GM19467 (cell line): ENCODE results near the gene AHCTF1.
"Not testable (repeated sequence)": the region's sequence is repeated elsewhere in the genome, so short reads cannot be mapped to it uniquely, and the experiment has no call there.

Experiments used
- ATAC-seq: cut with Tn5 transposase; IDR thresholded peaks from one replicate; pipeline ENCODE4 v1.9.1; 2021; ENCODE audit warnings: mild to moderate bottlenecking, moderate library complexity; ENCODE audit not compliant: unreplicated experiment

Gene AHCTF1

DNA sequence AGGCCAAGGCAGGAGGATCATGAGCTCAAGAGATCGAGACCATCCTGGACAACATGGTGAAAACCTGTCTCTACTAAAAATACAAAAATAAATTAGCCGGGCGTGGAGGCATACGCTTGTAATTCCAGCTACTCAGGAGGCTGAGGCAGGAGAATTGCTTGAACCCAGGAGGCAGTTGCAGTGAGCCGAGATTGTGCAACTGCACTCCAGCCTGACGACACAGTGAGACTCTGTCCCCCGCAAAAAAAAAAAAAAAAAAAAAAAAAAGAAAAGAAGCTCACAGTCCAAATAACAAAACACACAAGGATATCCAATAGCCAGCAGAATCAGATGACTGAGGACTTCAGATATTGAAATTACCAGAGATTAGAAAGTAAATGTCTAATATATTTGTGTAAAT lies 11.8 kb downstream of the AHCTF1 start:
- ATAC-seq = no peak

DNA sequence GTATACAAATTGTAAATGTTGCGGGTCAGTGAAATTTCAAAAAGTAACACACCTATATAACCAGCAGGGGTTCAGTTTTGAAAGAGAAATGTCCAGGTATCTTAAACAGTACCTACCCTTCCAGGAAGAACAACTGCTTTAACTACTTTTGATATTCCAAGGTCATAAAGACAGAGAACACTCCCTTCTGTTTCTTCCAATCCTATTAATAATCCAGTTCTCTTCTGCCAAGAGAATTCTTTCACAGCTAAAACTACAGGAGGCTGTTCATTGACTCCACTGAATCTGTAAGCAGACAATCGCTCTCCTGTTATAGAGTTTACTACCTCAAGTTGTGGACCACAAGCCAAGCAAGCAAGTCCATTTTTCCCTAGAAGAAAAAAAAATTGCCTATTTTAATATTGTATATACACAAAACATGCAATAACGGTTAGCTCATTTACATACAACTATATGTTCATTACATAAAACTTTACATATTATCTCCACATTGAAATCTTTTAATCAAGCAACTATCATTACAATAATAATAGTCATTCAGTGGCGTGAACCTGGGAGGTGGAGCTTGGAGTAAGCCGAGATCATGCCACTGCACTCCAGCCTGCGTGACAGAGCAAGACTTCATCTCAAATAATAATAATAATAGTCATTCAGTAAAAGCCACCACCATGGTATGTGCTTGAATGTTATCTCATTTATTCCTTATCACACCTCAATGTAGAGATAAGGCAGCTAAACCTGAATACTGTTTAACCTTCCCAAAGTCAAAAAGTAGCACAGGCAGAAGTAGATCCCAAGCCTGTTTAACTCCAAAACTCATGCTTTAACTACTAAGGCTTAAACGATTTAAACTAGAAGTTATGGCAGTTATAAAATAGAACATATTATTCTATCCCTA lies 15.5 kb downstream of the AHCTF1 start:
- ATAC-seq = not testable (repeated sequence)

DNA sequence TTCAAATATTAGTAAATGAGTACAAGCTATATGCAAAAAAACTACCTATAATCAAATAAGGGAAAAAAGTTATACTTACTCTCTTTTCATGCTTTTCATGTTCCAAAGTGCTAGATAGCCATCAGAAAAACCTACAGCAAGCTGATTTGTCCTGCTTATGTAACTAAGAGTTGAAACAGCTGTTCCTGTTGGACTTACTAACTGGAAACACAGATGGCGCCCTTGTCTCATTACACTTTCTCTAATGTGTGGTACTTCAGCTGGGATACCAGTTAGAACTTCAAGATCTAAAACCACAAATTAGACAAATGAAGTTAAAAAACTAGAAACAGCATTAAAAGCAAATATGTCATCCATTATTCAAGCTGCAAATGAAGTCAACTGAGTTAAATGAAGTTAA lies 24.3 kb downstream of the AHCTF1 start:
- ATAC-seq = no peak

DNA sequence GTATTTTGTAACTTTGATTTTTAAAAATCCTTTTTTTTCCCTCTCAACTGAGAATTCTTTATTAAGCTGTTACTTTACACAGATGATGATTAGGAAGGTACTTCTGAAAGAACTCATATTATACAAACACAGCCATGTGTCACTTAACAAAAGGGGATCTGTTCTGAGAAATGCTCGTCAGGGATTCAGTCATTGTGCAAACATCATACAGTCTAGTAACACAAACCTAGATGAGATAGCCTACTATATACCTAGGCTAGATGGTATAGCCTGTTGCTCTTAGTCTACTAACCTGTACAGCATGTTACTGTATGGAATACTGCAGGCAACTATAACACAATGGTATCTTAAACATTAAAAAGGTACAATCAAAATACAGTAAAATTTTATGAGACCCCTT lies 24.9 kb downstream of the AHCTF1 start:
- ATAC-seq = no peak

DNA sequence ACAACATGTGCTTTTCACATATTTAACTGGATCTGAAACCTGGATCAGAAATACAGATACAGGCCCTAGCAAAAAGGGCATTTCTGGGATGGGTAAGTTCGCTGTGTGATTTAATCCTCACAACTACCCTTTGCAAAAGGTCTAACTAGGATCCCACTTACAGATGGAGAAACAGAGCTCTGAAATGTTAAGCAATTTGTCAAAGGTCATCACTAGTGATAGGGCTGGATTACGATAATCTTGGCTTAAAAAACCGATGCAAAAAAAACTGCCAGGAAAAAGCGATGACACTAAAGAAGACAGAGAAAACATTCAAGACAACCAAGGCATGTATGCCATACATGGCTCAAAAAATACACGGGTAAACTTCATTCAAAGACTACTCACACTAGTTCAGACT lies 29.9 kb downstream of the AHCTF1 start:
- ATAC-seq = no peak

DNA sequence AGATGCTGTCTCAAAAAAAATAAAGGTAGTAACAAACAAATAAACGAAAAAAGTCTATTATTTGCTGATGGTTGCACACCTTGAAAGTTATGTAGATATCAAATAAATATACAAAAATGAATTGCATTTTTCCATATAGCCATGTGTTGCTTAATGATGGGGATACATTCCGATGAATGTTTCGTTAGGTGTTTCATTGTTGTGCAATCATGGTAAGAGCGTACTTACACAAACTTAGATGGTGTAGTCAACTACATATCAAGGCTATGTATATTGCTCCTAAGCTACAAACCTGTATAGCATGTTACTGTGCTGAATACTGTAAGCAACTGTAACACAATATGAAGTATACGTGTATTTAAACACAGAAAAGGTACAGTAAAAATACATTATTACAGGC lies 34.4 kb downstream of the AHCTF1 start:
- ATAC-seq = no peak

DNA sequence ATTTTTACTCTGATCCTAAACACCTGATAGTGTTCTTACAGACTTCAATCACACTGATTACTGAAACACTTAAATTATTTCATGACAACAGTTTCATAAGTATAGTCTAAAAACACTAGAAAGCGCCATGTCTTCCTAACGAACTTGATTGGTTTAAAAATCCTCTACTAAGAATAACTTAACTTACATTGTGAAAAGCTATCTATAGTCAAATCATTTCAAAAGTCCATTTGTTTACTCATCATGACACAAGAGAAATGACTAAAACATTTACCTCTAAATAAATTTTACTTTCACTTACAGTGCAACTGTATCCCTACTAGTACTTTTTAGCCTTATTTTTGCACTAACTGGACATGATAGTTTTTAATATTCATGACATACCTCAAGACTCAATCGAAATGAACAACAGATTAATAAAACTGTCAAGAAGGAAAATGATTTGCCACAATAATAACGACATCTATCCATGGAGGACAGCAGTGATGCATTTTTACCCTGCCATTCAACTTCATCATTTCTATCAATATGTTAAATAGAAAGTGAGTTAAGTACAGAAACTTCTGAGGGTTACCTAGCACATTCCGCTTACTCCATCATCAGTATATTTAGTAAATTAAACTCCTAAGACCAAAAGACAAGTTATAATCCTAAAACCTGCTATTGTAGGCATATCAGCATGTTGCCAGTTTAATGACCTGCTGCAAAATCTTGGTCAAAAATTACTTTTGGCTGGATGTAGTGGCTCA lies 38.4 kb downstream of the AHCTF1 start:
- ATAC-seq = no peak

DNA sequence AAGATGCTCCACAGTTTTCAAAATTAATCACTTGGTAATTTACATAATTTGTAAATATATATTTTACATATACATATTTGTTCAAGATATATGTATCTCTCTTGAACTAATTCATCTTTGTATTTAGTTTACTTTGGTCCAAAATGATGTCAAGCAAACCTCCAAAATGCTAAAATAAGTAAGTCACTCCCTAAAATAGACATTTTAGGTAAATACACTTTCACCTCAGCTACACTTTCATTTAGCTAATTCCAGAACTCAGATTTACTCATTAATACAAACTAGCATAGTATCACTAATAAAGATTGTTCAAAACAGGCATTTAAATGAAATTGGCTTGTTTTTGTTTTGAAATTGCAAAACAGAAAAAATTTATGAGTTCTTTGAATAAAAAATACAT lies 40.6 kb downstream of the AHCTF1 start:
- ATAC-seq = no peak

DNA sequence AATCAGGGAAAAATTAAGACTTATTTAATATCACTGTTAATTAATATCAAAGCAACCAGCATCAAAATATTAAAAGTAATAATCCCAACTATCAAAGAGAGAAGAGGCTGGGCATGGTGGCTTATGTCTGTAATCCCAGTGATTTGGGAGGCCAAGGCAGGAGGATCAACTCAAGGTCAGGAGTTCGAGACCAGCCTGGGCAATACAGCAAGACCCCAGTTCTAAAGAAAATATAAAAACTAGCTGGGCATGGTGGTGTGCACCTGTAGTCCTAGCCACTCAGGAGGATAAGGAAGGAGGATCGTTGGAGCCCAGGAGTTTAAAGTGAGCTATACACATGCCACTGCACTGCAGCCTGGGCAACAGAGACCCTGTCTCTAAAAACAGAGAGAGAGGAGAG lies 43.2 kb downstream of the AHCTF1 start:
- ATAC-seq = no peak

DNA sequence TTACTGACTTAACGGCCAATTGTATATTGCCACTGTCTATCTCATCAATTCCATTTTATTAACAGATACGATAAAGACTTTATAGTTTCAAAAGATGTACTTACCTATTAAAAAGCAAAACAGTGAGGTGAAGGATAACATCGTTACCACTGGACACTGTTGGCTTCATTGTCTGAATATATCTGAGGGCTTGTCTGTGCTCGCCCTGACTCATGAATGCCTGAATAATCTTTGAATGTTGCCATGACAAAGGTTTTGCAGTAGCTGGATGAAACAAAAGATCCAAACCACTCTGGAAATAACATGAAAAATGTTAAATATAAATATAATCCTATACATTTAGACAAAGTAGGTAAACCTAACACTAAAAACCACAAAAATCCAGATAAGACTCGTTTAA lies 46.4 kb downstream of the AHCTF1 start:
- ATAC-seq = not testable (repeated sequence)

DNA sequence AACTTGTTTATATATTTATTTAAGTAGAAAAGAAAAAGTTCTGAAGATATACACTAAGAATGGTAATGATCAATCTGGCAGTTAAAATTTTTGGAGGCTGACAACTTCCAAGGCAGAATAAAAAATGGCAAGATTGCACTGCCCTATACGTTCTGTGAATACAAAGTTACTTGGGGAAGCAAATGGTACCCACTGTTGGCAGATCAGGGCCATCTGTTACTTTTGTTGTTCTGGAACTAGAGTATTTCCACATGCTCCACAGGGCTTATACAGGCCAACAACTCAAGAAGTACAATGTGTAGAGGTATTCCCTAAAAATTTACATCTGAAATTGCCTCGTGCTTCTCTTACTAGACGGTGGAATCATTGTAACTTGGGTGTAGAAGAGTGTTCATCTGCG lies 53.2 kb downstream of the AHCTF1 start:
- ATAC-seq = no peak

DNA sequence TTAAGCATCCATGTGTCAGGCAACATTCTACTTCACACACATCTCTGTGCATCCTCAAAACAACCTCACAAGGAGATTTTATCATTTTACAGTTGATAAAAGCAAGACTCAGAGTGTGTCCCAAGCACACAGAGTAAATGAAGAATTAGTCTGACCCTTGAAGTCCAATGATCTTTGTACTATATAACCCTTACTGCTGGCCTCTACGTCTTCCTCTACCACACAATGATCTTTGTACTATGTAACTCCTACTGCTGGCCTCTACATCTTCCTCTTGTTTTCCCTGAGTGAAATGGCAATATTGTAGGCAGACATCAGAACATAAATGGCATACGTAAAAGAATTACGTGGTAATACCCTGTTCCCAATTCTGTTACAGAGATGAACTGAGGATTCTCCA lies 55.3 kb downstream of the AHCTF1 start:
- ATAC-seq = no peak

DNA sequence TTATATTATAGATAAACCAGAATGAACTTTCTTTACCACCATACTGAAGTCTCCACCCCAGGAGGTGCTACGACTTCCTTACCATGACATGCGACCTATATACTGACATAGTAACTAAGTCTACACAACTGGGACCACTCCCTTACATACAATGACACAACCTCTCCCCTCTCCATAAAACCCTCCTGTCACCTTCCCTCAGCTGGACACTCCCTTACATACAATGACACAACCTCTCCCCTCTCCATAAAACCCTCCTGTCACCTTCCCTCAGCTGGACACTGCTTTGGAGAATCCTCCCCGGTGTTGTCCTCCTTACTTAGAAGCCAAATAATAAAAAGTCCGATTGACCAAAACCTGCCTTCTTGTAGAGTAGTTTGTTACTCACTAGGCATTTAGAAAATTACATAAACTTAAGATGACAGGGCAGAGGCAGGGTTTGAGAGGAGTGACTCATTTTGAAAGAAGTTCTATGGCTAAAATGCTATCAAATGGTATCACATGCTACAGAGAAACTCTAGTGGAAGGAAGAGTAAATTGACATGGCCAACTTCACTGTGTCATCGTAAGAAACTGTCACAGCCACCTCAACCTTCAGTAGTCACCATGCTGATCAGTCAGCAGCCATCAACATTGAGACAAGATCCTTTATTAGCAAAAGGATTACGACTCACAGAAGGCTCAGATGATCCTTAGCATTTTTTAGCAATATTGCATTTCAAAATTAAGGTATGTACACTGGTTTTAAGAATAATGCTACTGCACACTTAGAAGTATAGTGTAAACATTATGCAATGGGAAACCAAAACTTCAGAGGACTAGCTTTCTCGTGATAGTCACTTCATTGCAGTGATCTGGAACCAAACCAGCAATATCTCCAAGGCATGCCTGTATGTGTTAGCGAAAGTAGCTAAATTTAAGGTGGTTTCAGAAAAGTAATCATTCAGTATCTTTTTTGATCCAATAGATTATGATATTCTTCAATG lies 56.4 kb downstream of the AHCTF1 start:
- no peak for ATAC-seq

DNA sequence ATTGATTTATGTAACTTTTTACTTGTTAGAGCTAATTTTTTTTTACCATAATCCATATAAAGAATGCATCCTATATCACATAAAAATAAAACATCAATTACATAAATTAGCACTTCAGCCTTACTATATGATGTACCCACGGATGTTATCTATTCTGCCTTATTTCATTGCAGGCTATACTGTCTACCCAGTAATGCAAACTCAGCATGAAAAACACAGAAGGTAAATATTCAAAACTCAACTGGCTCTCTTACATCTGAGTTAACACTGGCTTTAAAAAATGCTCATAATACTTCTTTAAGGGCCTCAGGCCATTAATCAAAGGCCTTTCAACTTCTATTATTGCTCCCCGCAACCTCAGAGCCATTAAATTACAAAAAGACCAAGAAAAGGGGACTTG lies 65.8 kb downstream of the AHCTF1 start:
- ATAC-seq = no peak

DNA sequence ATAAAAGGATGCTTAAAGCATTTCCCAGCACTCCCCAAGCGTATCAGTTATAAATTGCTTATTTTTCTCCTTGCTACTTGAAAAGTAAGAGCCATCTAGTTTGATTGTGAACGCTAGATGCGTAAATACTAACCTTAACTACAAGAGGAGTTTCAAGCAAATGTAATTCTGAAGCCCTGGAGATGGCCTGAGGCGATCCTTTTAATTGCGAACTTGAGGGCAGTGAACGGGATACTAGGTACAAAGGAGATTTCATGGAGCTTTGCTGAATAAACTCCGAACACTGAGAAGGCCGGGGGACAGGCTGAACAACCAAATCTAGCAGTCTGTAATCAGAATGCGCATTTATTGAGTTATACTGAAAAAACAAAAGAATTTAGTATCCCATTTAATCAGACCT lies 68.0 kb downstream of the AHCTF1 start:
- not testable (repeated sequence) for ATAC-seq

DNA sequence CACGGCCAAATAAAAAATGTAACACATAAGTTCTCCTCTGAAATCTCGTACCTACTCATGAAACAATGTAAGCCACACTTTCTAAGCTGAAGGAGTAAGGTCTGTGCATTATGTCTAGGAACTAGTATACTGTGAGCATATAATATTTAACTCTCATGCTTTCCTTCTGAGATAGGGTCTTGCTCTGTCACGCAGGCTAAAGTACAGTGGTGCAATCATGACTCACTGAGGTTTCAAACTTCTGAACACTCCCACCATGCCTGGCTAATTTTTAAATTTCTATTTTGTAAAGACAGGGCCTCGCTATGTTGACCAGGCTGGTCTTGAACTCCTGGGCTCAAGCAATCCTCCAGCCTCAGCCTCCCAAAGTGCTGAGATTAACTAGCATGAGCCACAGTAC lies 71.3 kb downstream of the AHCTF1 start:
- no peak for ATAC-seq

DNA sequence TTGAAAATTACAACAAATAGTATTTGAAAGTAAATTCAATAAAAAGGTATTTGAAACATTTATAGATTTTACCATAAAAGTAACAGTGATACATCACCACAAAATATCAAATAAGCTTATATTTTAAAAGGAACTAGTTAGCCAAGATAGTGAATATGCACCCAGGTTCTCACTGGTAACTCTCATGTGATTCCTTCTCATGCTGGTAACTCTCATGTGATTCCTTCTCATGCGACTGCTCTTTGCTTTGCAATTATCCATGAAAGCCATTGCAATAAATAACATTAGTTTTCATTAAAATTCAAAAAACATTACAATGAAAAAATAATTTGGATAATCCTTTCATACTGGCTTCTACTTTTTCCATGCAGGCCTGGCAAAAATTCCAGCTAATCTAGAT lies 75.4 kb downstream of the AHCTF1 start:
- no peak for ATAC-seq

DNA sequence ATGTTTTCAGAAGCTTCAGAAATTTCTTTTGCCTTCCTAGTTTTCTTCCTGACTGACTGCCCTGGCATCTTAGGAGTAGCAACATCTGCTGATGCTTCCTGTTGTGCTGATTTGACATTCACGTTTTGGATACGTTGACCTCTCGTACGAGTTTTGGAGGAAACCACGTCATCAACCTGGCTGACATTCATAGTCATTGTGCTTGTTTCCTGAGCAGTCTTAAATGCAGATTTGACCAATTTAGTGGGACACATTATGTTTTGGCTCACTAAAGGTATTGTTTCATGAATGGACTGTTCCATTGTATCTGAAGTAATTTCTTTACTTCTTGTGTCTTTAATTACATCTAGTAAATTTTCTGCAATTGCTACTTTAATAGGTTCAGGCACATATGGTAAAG lies 81.1 kb downstream of the AHCTF1 start:
- ATAC-seq = not testable (repeated sequence)

DNA sequence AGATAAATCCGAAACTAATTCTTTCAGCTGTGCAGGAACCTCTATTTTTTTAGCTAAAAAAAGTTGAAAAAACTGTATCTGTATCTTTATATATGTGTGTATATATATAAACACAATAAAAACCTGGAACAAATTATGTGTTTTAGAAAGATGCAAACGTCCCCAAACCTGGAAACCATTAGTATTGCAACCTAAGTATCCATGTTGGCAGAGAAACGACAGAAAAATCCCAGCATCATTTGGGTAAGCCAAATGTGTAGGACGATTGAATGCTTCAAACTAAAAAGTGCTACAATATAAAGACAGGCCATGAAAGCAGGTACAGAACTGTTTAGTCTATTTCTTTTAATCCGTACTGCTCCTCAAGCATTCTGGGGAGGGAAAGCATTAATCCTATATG lies 87.9 kb downstream of the AHCTF1 start:
- ATAC-seq = no peak

DNA sequence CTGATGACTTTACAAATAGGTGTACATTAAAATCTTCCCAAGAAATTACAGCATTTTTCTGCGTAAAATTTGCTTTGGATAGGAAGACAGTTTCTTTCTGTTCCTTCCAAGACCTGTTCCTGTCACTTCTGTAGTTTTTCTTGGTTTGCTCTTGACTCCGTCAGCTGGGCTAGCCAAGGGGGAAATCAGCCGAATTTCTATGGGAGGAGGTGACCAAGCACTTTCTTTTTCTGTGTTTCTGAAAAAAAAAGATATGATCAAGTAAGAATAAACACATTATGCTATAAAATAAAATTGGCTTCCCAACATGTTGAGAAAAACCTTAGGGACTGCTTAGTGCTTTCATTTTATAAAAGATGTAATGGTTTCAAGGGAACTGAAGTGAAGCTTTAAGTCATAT lies 91.0 kb downstream of the AHCTF1 start:
- ATAC-seq = not testable (repeated sequence)

DNA sequence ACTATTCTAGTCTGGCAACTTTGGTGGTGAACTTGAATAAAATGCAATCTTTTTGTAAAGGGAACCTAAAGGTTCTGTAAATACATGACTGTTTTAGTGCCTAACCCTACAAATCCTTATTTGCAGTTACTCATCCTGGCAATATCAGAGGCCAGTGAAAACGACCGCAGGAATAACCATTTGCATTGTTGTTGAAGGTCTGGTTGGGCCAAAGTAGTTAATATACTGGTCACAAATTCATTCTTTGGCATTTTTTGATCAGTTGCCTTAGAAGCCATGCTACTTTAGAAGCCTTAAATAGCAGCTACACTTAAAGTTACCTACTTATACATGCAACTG lies 93.7 kb downstream of the AHCTF1 start:
- ATAC-seq = no peak
